ENCODE results near the gene TBC1D17. TPM values are rescaled to one million over a fixed set of nuclear protein-coding genes. Genes with fewer than 3 reads are reported as not detected.

Gene TBC1D17
- total and polyA plus RNA-seq, 10 of the 15 experiments (the other 5 are each of a cell fraction or from before 2014, with no cell fraction given): 0.42 to 20.4 (median 11.2) TPM

GRCh38 chr19:49906879-49907564 is 29.5 kb downstream of the TBC1D17 start (continued):
- peak; percentile 58 for TF ChIP-seq RELB (IDR thresholded peaks at IDR 0.05; ENCODE audit: low read depth)
- TF ChIP-seq STAT3 (IDR thresholded peaks at IDR 0.05; ENCODE audit: low read depth, low read length): 0 out of 2 replicates have a peak, but pooled peaks have one; percentile 27
- peak; percentile 93 for TF ChIP-seq MEF2B (IDR thresholded peaks at IDR 0.05; ENCODE audit: partially characterized antibody, poor library complexity, severe bottlenecking)
- TF ChIP-seq PKNOX1 (IDR thresholded peaks at IDR 0.05): no peak
- TF ChIP-seq ZBTB33 (IDR thresholded peaks at IDR 0.05): no peak
- no peak for TF ChIP-seq EZH2 (IDR thresholded peaks at IDR 0.05; ENCODE audit: borderline replicate concordance, control insufficient read depth, low read depth, low read length)
- no peak for TF ChIP-seq PAX8 (IDR thresholded peaks at IDR 0.05)
- TF ChIP-seq RFX5 (IDR thresholded peaks at IDR 0.05; ENCODE audit: low read depth, low read length): no peak
- no peak for TF ChIP-seq POLR2AphosphoS2 (IDR thresholded peaks at IDR 0.05; ENCODE audit: low read depth, low read length)
- no peak for TF ChIP-seq DPF2 (IDR thresholded peaks at IDR 0.05)
- TF ChIP-seq GATAD2B (conservative IDR thresholded peaks at IDR 0.05; ENCODE audit: low read depth): peak; percentile 24; the same call in 1 of the 2 replicates
- 0 out of 2 replicates have a peak, but pooled peaks have one; percentile 18 for TF ChIP-seq ATF2 (IDR thresholded peaks at IDR 0.05; ENCODE audit: low read length)
- no peak for TF ChIP-seq USF2 (IDR thresholded peaks at IDR 0.05; ENCODE audit: borderline replicate concordance, low read depth, low read length)
- no peak for TF ChIP-seq RB1 (IDR thresholded peaks at IDR 0.05; ENCODE audit: borderline replicate concordance)
- TF ChIP-seq NBN (IDR thresholded peaks at IDR 0.05): peak; percentile 80; the same call in 1 of the 2 replicates
- TF ChIP-seq ZNF274 (IDR thresholded peaks at IDR 0.05; ENCODE audit: insufficient read depth, insufficient read length): no peak
- peak; percentile 95 for TF ChIP-seq SMARCA5 (IDR thresholded peaks at IDR 0.05)
- TF ChIP-seq ATF7 (IDR thresholded peaks at IDR 0.05; ENCODE audit: low read depth): peak; percentile 46; the same call in 1 of the 2 replicates
- no peak for TF ChIP-seq MXI1 (IDR thresholded peaks at IDR 0.05; ENCODE audit: low read depth, low read length)
- 0 out of 4 replicates have a peak, but pooled peaks of 1 of the 2 experiments have one; percentile 23 for TF ChIP-seq EP300 (IDR thresholded peaks at IDR 0.05; ENCODE audit: borderline replicate concordance in 1 of 2, control insufficient read depth in 1 of 2, low read depth in 2 of 2, low read length in 2 of 2)
- TF ChIP-seq ATF3 (IDR thresholded peaks at IDR 0.05; ENCODE audit: borderline replicate concordance, extremely low read depth, low read depth, low read length): no peak
- TF ChIP-seq MTA3 (IDR thresholded peaks at IDR 0.05; ENCODE audit: borderline replicate concordance, low read length): 0 out of 2 replicates have a peak, but pooled peaks have one; percentile 30
- no peak for TF ChIP-seq CBX3 (IDR thresholded peaks at IDR 0.05; ENCODE audit: borderline replicate concordance, low read depth)
